WERI-Rb-1 (cell line): Measurements from ENCODE around the gene TNRC6B.

Experiments used
- DNase-seq: peaks from one replicate; pipeline ENCODE4 v3.0.0-alpha.2; 2020
- H3K27ac ChIP-seq: fragments of 250-450 bp; sonication (Bioruptor Pico); 2 replicates; pipeline ENCODE4 v1.5.1; 2020; ENCODE audit warnings: mild to moderate bottlenecking, moderate library complexity
- H3K27me3 ChIP-seq: fragments of 250-450 bp; sonication (Bioruptor Pico); 2 replicates; pipeline ENCODE4 v1.5.1; 2021; ENCODE audit warnings: mild to moderate bottlenecking, low read depth, moderate library complexity; ENCODE audit not compliant: insufficient read depth, severe bottlenecking
- H3K36me3 ChIP-seq: fragments of 250-450 bp; sonication (Bioruptor Pico); 2 replicates; pipeline ENCODE4 v1.5.1; 2020; ENCODE audit warnings: mild to moderate bottlenecking, moderate library complexity
- H3K4me3 ChIP-seq: 2 replicates; pipeline ENCODE4 v1.5.1; 2011; ENCODE audit warnings: low read depth, mild to moderate bottlenecking, control low read depth, low read length
- H3K9me3 ChIP-seq: fragments of 250-450 bp; sonication (Bioruptor Pico); 2 replicates; pipeline ENCODE4 v1.5.1; 2021; ENCODE audit warnings: mild to moderate bottlenecking, moderate library complexity; ENCODE audit not compliant: severe bottlenecking
- CTCF ChIP-seq: IDR thresholded peaks from 2 replicates; pipeline ENCODE4 v1.5.1; 2011; ENCODE audit warnings: low read depth, mild to moderate bottlenecking, control low read depth, inconsistent platforms, low read length

The TNRC6B gene

DNA sequence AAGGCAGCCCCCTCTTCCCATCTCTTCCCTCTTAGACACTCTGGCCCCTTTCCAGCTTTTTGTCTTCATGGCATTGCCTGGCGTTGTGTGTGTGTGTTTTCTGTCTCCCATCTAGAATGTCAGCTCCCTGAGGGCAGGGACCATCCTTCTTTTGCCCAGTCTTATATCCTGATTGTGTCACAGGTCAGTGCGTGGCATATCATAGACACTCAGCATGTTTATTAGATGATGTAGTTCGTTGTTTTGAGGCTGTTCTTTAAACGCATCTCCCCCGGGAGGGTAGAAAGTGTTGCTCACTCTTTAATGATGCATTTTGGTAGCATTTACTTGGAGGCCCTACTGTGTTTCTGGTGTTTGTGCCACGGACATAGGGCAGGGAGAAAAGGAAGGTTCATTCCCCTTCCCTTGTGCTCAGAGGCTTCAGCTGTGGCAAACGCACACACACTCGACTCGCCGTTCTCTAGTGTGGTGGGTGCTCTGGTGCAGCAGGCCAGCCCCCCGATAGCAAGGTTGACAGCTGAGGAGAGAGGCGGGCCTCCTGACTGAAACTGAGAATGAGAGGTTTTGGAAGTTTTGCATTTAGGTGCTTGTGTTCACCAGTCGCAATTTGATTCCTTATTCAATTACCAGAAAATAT, 60.2 kb downstream of the TNRC6B start:
- H3K9me3 ChIP-seq = no peaks in the 10 kb centered on the region
- TF ChIP-seq CTCF = no peak
- no peaks in the 10 kb centered on the region for H3K27me3 ChIP-seq
- no peak for DNase-seq
- no peaks in the 10 kb centered on the region for H3K36me3 ChIP-seq
- H3K27ac ChIP-seq = no peak overlapping the region
- H3K4me3 ChIP-seq = no peak overlapping the region

DNA sequence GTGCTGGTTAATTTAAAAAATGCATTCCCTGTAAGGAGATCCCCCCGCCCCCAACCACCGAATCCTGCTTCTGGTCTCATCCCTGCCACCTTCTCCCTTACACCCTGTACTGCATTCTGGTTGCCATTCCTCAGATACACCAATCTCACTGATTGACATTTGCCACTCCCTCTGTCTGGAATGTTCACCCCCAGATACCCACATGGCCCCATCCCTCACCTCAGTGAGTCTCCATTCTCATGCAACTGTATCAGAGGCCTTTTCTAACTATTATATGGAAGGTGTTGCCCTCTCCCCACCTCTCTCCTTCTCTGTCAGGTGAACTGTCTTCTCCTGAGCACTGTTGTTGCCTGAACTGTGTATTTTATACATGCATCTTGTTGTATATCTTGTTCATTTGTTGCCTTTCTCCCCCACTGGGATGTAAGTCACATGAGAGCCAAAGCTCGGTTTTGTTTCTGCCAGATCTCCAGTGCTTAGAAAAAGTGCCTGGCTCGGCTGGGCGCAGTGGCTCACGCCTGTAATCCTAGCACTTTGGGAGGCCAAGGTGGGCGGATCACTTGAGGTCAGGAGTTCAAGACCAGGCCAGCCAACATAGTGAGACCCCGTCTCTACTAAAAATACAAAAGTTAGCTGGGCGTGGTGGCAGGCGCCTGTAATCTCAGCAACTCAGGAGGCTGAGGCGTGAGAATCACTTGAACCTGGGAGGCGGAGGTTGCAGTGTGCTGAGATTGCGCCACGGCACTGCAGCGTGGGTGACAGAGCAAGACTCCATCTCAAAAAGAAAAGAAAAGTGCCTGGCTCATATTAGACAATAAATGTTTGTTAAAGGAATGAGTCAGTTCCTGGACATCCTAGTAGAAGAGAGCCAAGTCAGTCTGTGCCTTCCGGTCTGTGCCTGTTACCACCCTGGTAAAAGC, 61.0 kb downstream of the TNRC6B start:
- no peak overlapping the region for H3K27ac ChIP-seq
- DNase-seq = no peak

DNA sequence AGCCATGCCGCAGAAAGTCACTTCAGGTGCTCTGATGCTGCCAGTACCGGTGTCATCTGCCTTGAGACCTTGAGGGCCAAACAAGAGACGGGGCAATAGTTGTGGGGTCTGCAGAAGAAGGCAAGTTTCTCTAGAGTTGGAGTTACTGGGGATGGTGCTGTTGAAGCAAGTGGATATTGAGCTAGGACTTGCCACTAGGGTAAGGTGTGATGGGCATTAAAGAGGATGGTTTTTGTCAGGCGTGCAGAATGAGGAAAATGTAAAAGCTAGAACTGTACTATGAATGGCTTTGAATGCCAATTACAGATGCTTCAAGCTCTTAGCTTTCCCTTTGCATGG, 61.6 kb downstream of the TNRC6B start:
- H3K4me3 ChIP-seq = no peak overlapping the region
- no peak for TF ChIP-seq CTCF
- no peaks in the 10 kb centered on the region for H3K9me3 ChIP-seq
- DNase-seq = no peak
- H3K27me3 ChIP-seq = no peaks in the 10 kb centered on the region
- H3K36me3 ChIP-seq = no peaks in the 10 kb centered on the region
- no peak overlapping the region for H3K27ac ChIP-seq

More for the DNA sequence above, 61.0 kb downstream of the TNRC6B start:
- Histone ChIP-seq H3K9me3 (no peaks in the 10 kb centered on the region), H3K36me3 (no peaks in the 10 kb centered on the region), H3K4me3 (no peak overlapping the region), H3K27me3 (no peaks in the 10 kb centered on the region)
- TF ChIP-seq CTCF = no peak

- H3K36me3 ChIP-seq = no peaks in the 10 kb centered on the region
- no peak overlapping the region for H3K27ac ChIP-seq
- no peaks in the 10 kb centered on the region for H3K9me3 ChIP-seq
- no peak overlapping the region for H3K4me3 ChIP-seq
- no peaks in the 10 kb centered on the region for H3K27me3 ChIP-seq
- DNase-seq = no peak
- TF ChIP-seq CTCF = no peak
Measured at GRCh38 chr22:40240160-40240559, 62.4 kb downstream of the TNRC6B start.

- no peak for TF ChIP-seq CTCF
- Histone ChIP-seq H3K36me3 (no peaks in the 10 kb centered on the region), H3K9me3 (no peaks in the 10 kb centered on the region), H3K27ac (no peak overlapping the region), H3K4me3 (no peak overlapping the region), H3K27me3 (no peaks in the 10 kb centered on the region)
- DNase-seq = no peak
Measured at GRCh38 chr22:40240686-40241085, 63.0 kb downstream of the TNRC6B start.
